K562 (cell line): ENCODE measurements around the gene CSTPP1. TPM values are rescaled to one million over a fixed set of nuclear protein-coding genes. Genes with fewer than 3 reads are reported as not detected.

ENCODE experiments used
- ATAC-seq: fragments of 200-7000 bp; cut with Tn5 transposase; 3 replicates; pipeline ENCODE4 v1.9.1; 2020; ENCODE audit warnings: moderate library complexity
- BruUV-seq: library from RNA; stranded (reverse); fragments of 400-500 nt; replicated peaks from 2 replicates; lab custom pipeline; 2021; lab: Mats Ljungman, UMichigan
- CTCF ChIA-PET: fragments of 300-600 bp; formaldehyde crosslinking; extraction: SDS; loops from one replicate; lab custom pipeline; 2021; ENCODE audit warnings: low intra/inter-chr PET ratio; lab: Yijun Ruan, JAX
- POLR2A ChIA-PET: fragments of 300-600, 350-650 bp; sonication (Branson Sonifier 250); formaldehyde crosslinking; extraction: SDS; loops from one replicate; lab custom pipeline; 2021; ENCODE audit warnings: antibody characterized with exemption, inconsistent platforms; lab: Yijun Ruan, JAX
- DNase-seq, 4 experiments: peaks; one replicate each; pipeline versions ENCODE4 v3.0.0 to v3.0.0-alpha.2; 2011 to 2018; ENCODE audit warnings: low spot score in 3 of 4, mixed read lengths in 3 of 4; ENCODE audit errors: extremely low read depth in 1 of 4
- FAIRE-seq: peaks from 2 replicates; lab custom pipeline; 2011; peaks lifted over from hg19 to GRCh38; lab: Jason Lieb, UNC
- H2AFZ ChIP-seq: 2 replicates; pipeline ENCODE4 v1.6.0; 2011; ENCODE audit warnings: low read depth, low read length, control low read depth, inconsistent platforms
- H3K27ac ChIP-seq: fragments of 200-600 bp; 3 replicates; pipeline ENCODE4 v1.8.0; 2011; ENCODE audit warnings: low read depth, mild to moderate bottlenecking, control low read depth, inconsistent platforms, low read length, moderate library complexity, mixed read lengths; ENCODE audit errors: extremely low read depth
- H3K27me3 ChIP-seq, 2 experiments: fragments of 300-600 bp in 1 of 2; 2 replicates in 1 of 2; 3 replicates in 1 of 2; pipeline versions ENCODE4 v1.6.0 to v1.8.0; 2011; ENCODE audit warnings: inconsistent platforms in 2 of 2, low read length in 2 of 2, mild to moderate bottlenecking in 1 of 2, mixed read lengths in 1 of 2, moderate library complexity in 1 of 2; ENCODE audit not compliant: control insufficient read depth in 2 of 2, insufficient read depth in 2 of 2
- H3K36me3 ChIP-seq: fragments of 300-600 bp; 3 replicates; pipeline ENCODE4 v1.8.0; 2011; ENCODE audit warnings: mild to moderate bottlenecking, low read length, inconsistent platforms; ENCODE audit not compliant: control insufficient read depth, insufficient read depth
- H3K4me1 ChIP-seq, 2 experiments: fragments of 200-600 bp in 1 of 2; replicated peaks in 1 of 2; 2 replicates in 1 of 2; 3 replicates in 1 of 2; pipeline versions ENCODE4 v1.5.1 to v1.8.0; 2011; ENCODE audit warnings: inconsistent platforms in 2 of 2, low read length in 2 of 2, mild to moderate bottlenecking in 1 of 2, mixed read lengths in 1 of 2, moderate library complexity in 1 of 2; ENCODE audit not compliant: control insufficient read depth in 2 of 2, insufficient read depth in 2 of 2
- H3K4me2 ChIP-seq: 2 replicates; pipeline ENCODE4 v1.6.1; 2011; ENCODE audit warnings: low read length, control low read depth, inconsistent platforms, mixed read lengths; ENCODE audit not compliant: insufficient read depth
- H3K4me3 ChIP-seq: fragments of 200-600 bp; sonication (generic), shearing (Covaris generic); 2 replicates; pipeline ENCODE4 v1.5.1; 2016; ENCODE audit warnings: control low read depth, inconsistent platforms
- H3K79me2 ChIP-seq: fragments of 200-600 bp; 3 replicates; pipeline ENCODE4 v1.8.0; 2011; ENCODE audit warnings: low read length, inconsistent platforms; ENCODE audit not compliant: control insufficient read depth, insufficient read depth
- H3K9ac ChIP-seq, 2 experiments: 2 replicates each; pipeline versions ENCODE4 v1.6.0 to v1.6.1; 2011; ENCODE audit warnings: low read depth in 2 of 2, low read length in 2 of 2, control low read depth in 1 of 2, inconsistent platforms in 1 of 2, mild to moderate bottlenecking in 1 of 2, mixed read lengths in 1 of 2; ENCODE audit not compliant: insufficient read depth in 1 of 2
- H3K9me1 ChIP-seq: one replicate; pipeline ENCODE4 v1.6.0; 2011; ENCODE audit warnings: inconsistent platforms, mild to moderate bottlenecking, low read length, moderate library complexity; ENCODE audit not compliant: control insufficient read depth, insufficient read depth
- H3K9me3 ChIP-seq: replicated peaks from 2 replicates; pipeline ENCODE4 v1.5.1; 2011; ENCODE audit warnings: low read depth, low read length, inconsistent platforms; ENCODE audit not compliant: control insufficient read depth, insufficient read depth
- H4K20me1 ChIP-seq: replicated peaks from 2 replicates; pipeline ENCODE4 v1.6.1; 2011; ENCODE audit warnings: low read length, inconsistent platforms, mixed read lengths; ENCODE audit not compliant: control insufficient read depth, insufficient read depth
- DPF2 ChIP-seq: fragments of 450-650 bp; IDR thresholded peaks from 2 replicates; pipeline ENCODE4 v1.6.1; 2016
- ETV1 ChIP-seq: fragments of 450-650 bp; conservative IDR thresholded peaks from 2 replicates; pipeline ENCODE4 v1.6.1; 2016; ENCODE audit warnings: missing genetic modification characterization, control low read depth, low read depth, missing compliant biosample characterization
- FOSL1 ChIP-seq: fragments of 200-800 bp; sonication (Bioruptor generic); conservative IDR thresholded peaks from 2 replicates; pipeline ENCODE4 v1.6.1; 2016; ENCODE audit warnings: missing genetic modification characterization, missing compliant biosample characterization
- MAFK ChIP-seq: IDR thresholded peaks from 2 replicates; pipeline ENCODE4 v1.6.1; 2011; ENCODE audit warnings: low read length, improper control_type of control experiment
- MED1 ChIP-seq: sonication (generic); formaldehyde crosslinking; IDR thresholded peaks from 2 replicates; pipeline ENCODE4 v1.8.1; 2023; ENCODE audit warnings: missing genetic modification reagents, borderline replicate concordance
- SIX5 ChIP-seq, 2 experiments: IDR thresholded peaks; 2 replicates each; pipeline ENCODE4 v1.6.1; 2011; ENCODE audit warnings: low read length in 2 of 2, borderline replicate concordance in 1 of 2, low read depth in 1 of 2, mild to moderate bottlenecking in 1 of 2, moderate library complexity in 1 of 2; ENCODE audit not compliant: insufficient read depth in 1 of 2
- WGBS: fragments of 100-300 bp; shearing (Covaris generic); methylation state at CpG from one replicate; pipeline ENCODE4 v1.1.6; 2016; ENCODE audit warnings: low coverage, mixed read lengths; ENCODE audit not compliant: insufficient coverage; ENCODE audit errors: missing lambda C conversion rate; 5-methylcytosine and 5-hydroxymethylcytosine counted together
- in situ Hi-C: fragments of 300-500 bp; cut with MboI; formaldehyde crosslinking; loops from 4 replicates; pipeline ENCODE4 v1.15.0; 2018; ENCODE audit warnings: inconsistent platforms, mixed read lengths
- intact Hi-C: fragments of 100-400 bp; cut with micrococcal nuclease; formaldehyde crosslinking; loops from 2 replicates; pipeline ENCODE4 v1.14.2; 2022
- polyA plus RNA-seq, 8 experiments: library from polyadenylated mRNA; depleted of rRNA in 4 of 8; stranded (reverse) in 5 of 8; unstranded in 3 of 8; fragments of >200 nt; fragmentation: Nextera tagmentation in 2 of 8; fragmentation: Illumina TruSeq in 1 of 8; extraction: Ambion mirVana in 2 of 8; extraction: Trizol in 1 of 8; gene quantifications; 2 replicates each; pipeline versions ENCODE4 v1.2.1 to v1.2.3, GENCODE V29; 2011 to 2014; ENCODE audit warnings: inconsistent platforms in 1 of 8, missing spikeins in 1 of 8
- total RNA-seq, 7 experiments: library from RNA; depleted of rRNA in 6 of 7; stranded (reverse); fragments of >200 nt in 6 of 7; fragmentation: Illumina TruSeq in 2 of 7; extraction: Trizol in 2 of 7; gene quantifications; 2 replicates each; pipeline versions ENCODE4 v1.2.1 to v1.2.3, GENCODE V29; 2011 to 2021; ENCODE audit warnings: low replicate concordance in 1 of 7
- TF ChIP-seq, protein P1 (sequence below): fragments of 450-650 bp; formaldehyde crosslinking; IDR thresholded peaks from 2 replicates; pipeline ENCODE4 v1.4.0; 2020; ENCODE audit warnings: mild to moderate bottlenecking, moderate library complexity
- TF ChIP-seq, protein P2 (sequence below): sonication (generic); formaldehyde crosslinking; IDR thresholded peaks from 2 replicates; pipeline ENCODE4 v1.8.0; 2022; ENCODE audit warnings: missing genetic modification reagents, mild to moderate bottlenecking, borderline replicate concordance
- TF ChIP-seq, protein P3 (sequence below), 2 experiments: fragments of 450-650 bp in 1 of 2; sonication (generic) in 1 of 2; formaldehyde crosslinking in 1 of 2; IDR thresholded peaks in 1 of 2; conservative IDR thresholded peaks in 1 of 2; 2 replicates each; pipeline versions ENCODE4 v1.6.1 to v1.8.1; 2016 to 2023; ENCODE audit warnings: mild to moderate bottlenecking in 2 of 2, moderate library complexity in 2 of 2, inconsistent platforms in 1 of 2, missing genetic modification reagents in 1 of 2

Gene CSTPP1
- total and polyA plus RNA-seq, 9 of the 15 experiments (the other 6 are each of a cell fraction or from before 2014, with no cell fraction given) = 6.5 to 17.8 (median 9.2) TPM

DNA sequence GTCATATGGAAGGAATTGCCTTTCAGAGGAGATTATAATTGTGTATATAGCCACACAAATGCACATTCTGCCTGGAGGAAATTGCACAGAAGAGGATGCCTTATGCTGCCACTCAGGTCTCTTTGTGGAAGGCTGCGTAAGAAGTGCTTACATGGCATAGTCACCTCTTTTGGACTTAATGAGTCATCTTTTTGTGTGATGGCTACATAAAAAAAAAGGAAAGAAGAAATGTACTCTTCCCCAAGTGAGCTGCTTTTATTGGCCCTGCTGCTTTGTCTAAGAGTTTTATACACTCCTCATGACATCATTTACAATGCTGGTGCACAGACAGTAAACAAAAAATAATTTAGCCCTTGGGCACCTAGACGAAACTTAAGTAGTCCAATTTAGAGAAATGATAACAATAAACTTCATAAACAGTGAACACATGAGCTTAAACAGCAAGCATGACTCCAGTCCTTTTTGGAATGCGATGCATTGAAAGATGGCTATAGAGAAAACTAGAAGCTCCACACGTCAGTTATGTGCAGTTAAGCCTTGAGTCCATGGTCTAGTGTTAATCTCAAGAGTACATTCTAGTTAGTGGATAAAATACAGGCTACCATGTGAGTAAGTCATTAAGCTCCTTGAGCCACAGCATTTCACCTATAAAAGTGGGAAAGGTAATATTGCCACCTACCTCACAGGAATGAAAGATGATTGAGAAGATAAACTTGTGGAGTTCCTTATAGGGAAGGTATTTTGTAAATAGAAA is 12.0 kb downstream of the CSTPP1 start:
- no peak overlapping the region for H3K4me2 ChIP-seq
- FAIRE-seq = no peak

DNA sequence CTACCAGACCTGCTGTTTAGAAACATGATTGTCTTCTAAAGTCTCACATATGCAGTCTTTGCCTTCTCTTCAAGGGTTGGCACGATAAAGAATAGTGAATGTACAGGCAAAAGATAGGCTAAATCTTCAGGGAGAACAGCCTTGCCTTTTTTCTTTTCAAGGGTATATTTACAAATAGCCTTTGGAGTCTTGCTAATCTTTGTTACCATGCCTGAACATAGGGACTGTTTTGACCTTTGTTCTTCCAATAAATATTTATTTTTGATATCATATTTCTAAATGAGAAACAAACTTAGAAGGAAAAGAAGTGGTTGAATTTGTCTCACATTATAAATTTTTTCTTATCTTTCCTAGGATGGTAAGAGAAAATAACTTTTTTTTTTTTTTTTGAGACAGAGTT is 12.7 kb downstream of the CSTPP1 start:
- Histone ChIP-seq H3K27me3 (no peaks in the 10 kb centered on the region), H2AFZ (no peak overlapping the region), H3K4me3 (no peak overlapping the region), H3K4me2 (no peak overlapping the region), H3K27ac (no peak overlapping the region), H3K9me1 (no peaks in the 10 kb centered on the region), H3K4me1 (no peaks in the 10 kb centered on the region; a peak in 1 of 5 replicates), H4K20me1 (no peaks in the 10 kb centered on the region), H3K36me3 (no peaks in the 10 kb centered on the region), H3K9ac (no peak overlapping the region), H3K79me2 (no peaks in the 10 kb centered on the region), H3K9me3 (no peaks in the 10 kb centered on the region)
- DNase-seq = no peak
- ChIA-PET CTCF (no interaction called here), POLR2A (interaction anchor here (0.6 to 1.1 kb wide), 2 partner anchors 10 to 13 kb away, joined by 3 to 4 read pairs; partner anchors contain the start of gene CSTPP1)
- ATAC-seq = no peak
- BruUV-seq = no TSS peak
- intact Hi-C loops = no loop called here
- FAIRE-seq = no peak
- WGBS = 31% methylated on average over 1 of the region's 1 CpG
- in situ Hi-C loops = no loop called here
- TF ChIP-seq, protein P1, sequence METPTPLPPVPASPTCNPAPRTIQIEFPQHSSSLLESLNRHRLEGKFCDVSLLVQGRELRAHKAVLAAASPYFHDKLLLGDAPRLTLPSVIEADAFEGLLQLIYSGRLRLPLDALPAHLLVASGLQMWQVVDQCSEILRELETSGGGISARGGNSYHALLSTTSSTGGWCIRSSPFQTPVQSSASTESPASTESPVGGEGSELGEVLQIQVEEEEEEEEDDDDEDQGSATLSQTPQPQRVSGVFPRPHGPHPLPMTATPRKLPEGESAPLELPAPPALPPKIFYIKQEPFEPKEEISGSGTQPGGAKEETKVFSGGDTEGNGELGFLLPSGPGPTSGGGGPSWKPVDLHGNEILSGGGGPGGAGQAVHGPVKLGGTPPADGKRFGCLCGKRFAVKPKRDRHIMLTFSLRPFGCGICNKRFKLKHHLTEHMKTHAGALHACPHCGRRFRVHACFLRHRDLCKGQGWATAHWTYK (CRISPR knock-in tag) = no peak
- TF ChIP-seq, protein P2, sequence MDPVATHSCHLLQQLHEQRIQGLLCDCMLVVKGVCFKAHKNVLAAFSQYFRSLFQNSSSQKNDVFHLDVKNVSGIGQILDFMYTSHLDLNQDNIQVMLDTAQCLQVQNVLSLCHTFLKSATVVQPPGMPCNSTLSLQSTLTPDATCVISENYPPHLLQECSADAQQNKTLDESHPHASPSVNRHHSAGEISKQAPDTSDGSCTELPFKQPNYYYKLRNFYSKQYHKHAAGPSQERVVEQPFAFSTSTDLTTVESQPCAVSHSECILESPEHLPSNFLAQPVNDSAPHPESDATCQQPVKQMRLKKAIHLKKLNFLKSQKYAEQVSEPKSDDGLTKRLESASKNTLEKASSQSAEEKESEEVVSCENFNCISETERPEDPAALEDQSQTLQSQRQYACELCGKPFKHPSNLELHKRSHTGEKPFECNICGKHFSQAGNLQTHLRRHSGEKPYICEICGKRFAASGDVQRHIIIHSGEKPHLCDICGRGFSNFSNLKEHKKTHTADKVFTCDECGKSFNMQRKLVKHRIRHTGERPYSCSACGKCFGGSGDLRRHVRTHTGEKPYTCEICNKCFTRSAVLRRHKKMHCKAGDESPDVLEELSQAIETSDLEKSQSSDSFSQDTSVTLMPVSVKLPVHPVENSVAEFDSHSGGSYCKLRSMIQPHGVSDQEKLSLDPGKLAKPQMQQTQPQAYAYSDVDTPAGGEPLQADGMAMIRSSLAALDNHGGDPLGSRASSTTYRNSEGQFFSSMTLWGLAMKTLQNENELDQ (CRISPR knock-in tag) = no peak
- TF ChIP-seq SIX5 (IDR thresholded peaks at IDR 0.05; ENCODE audit: borderline replicate concordance in 1 of 2, insufficient read depth in 1 of 2, low read depth in 1 of 2, low read length in 2 of 2) (no peak), DPF2 (no peak)
- TF ChIP-seq, protein P3, sequence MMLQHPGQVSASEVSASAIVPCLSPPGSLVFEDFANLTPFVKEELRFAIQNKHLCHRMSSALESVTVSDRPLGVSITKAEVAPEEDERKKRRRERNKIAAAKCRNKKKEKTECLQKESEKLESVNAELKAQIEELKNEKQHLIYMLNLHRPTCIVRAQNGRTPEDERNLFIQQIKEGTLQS (IDR thresholded peaks at IDR 0.05) = no peak
- TF ChIP-seq, protein P3 (CRISPR knock-in tag; conservative IDR thresholded peaks at IDR 0.05) = no peak

More for the DNA sequence above, 12.0 kb downstream of the CSTPP1 start:
- no peaks in the 10 kb centered on the region for H3K9me1 ChIP-seq
- POLR2A ChIA-PET = interaction anchor here (0.6 to 1.1 kb wide), 2 partner anchors 10 to 12 kb away, joined by 3 to 4 read pairs; partner anchors contain the start of gene CSTPP1
- no peak overlapping the region for H3K4me3 ChIP-seq
- no peaks in the 10 kb centered on the region; a peak in 1 of 5 replicates for H3K4me1 ChIP-seq
- CTCF ChIA-PET = no interaction called here
- ATAC-seq (no peak), DNase-seq (no peak)
- in situ Hi-C loops = no loop called here
- no peaks in the 10 kb centered on the region for H3K79me2 ChIP-seq
- BruUV-seq = no TSS peak
- no peaks in the 10 kb centered on the region for H4K20me1 ChIP-seq
- H3K36me3 ChIP-seq = no peaks in the 10 kb centered on the region
- no peak overlapping the region for H3K27ac ChIP-seq
- H3K9ac ChIP-seq = no peak overlapping the region
- TF ChIP-seq MED1 (CRISPR knock-in tag) (no peak), MAFK (peak; percentile 13; the same call in 1 of the 2 replicates), FOSL1 (tag) (0 out of 2 replicates have a peak, but pooled peaks have one; percentile 25), ETV1 (tag) (no peak)
- TF ChIP-seq, all 486 proteins: peak for 2
- no peaks in the 10 kb centered on the region for H3K9me3 ChIP-seq
- intact Hi-C loops = no loop called here
- H2AFZ ChIP-seq = no peak overlapping the region
- 61% methylated on average over 4 of the region's 4 CpGs for WGBS
- H3K27me3 ChIP-seq = no peaks in the 10 kb centered on the region
